Smooth muscle cell (in vitro differentiated cells): ENCODE data around the gene CDHR5. TPM values are rescaled to one million over a fixed set of nuclear protein-coding genes. Genes with fewer than 3 reads are reported as not detected.

Experiments used
- DNase-seq: peaks from one replicate; lab custom pipeline; 2025; ENCODE audit not compliant: unreplicated experiment; lab: John Stamatoyannopoulos, UW
- H2AFZ ChIP-seq: fragments of 200-600 bp; sonication (generic); 2 replicates; pipeline ENCODE4 v1.6.0; 2016; ENCODE audit warnings: antibody characterized with exemption, low read depth, mild to moderate bottlenecking
- H3F3A ChIP-seq: fragments of 200-600 bp; sonication (generic); 2 replicates; pipeline ENCODE4 v1.6.0; 2017; ENCODE audit warnings: antibody characterized with exemption, low read depth
- H3K27ac ChIP-seq: fragments of 200-600 bp; sonication (generic); 2 replicates; pipeline ENCODE4 v1.5.1; 2016; ENCODE audit warnings: low read depth, mild to moderate bottlenecking
- H3K27me3 ChIP-seq: fragments of 200-600 bp; sonication (generic); 2 replicates; pipeline ENCODE4 v1.6.1; 2016; ENCODE audit warnings: low read depth, mild to moderate bottlenecking
- H3K36me3 ChIP-seq: fragments of 200-600 bp; sonication (generic); 2 replicates; pipeline ENCODE4 v1.5.1; 2016; ENCODE audit warnings: low read depth
- H3K4me1 ChIP-seq: fragments of 200-600 bp; sonication (generic); 2 replicates; pipeline ENCODE4 v1.5.1; 2016; ENCODE audit warnings: low read depth
- H3K4me2 ChIP-seq: fragments of 200-600 bp; sonication (generic); 2 replicates; pipeline ENCODE4 v1.6.0; 2016; ENCODE audit warnings: mild to moderate bottlenecking
- H3K4me3 ChIP-seq: fragments of 200-600 bp; sonication (generic); 2 replicates; pipeline ENCODE4 v1.5.1; 2016; ENCODE audit warnings: mild to moderate bottlenecking
- H3K79me2 ChIP-seq: fragments of 200-600 bp; sonication (generic); 2 replicates; pipeline ENCODE4 v1.6.0; 2016; ENCODE audit warnings: low read depth, mild to moderate bottlenecking
- H3K9ac ChIP-seq: fragments of 200-600 bp; sonication (generic); 2 replicates; pipeline ENCODE4 v1.6.0; 2016; ENCODE audit warnings: low read depth
- H3K9me3 ChIP-seq: fragments of 200-600 bp; sonication (generic); replicated peaks from 2 replicates; pipeline ENCODE4 v1.5.1; 2016; ENCODE audit warnings: low read depth
- H4K20me1 ChIP-seq: fragments of 200-600 bp; sonication (generic); 2 replicates; pipeline ENCODE4 v1.6.0; 2016; ENCODE audit warnings: low read depth
- CTCF ChIP-seq: fragments of 200-600 bp; sonication (generic); IDR thresholded peaks from 2 replicates; pipeline ENCODE4 v1.5.1; 2017; ENCODE audit warnings: borderline replicate concordance, mild to moderate bottlenecking, antibody characterized with exemption; ENCODE audit not compliant: insufficient read depth, poor library complexity, severe bottlenecking
- WGBS: methylation state at CpG from one replicate; pipeline ENCODE4 v1.1.7; 2016; ENCODE audit warnings: low lambda C conversion rate; 5-methylcytosine and 5-hydroxymethylcytosine counted together
- polyA plus RNA-seq: library from polyadenylated mRNA; unstranded; fragments of >200 nt; fragmentation: Nextera tagmentation; extraction: Ambion mirVana; gene quantifications from 2 replicates; pipeline ENCODE4 v1.2.1, GENCODE V29; 2016
- total RNA-seq: library from RNA; depleted of rRNA; stranded (reverse); fragments of >200 nt; gene quantifications from 2 replicates; pipeline ENCODE4 v1.2.3, GENCODE V29; 2014

Gene CDHR5
- total and polyA plus RNA-seq, 2 experiments from 2014 or later: not detected

GRCh38 chr11:660681-661444 is 36.1 kb upstream of the CDHR5 start:
- Histone ChIP-seq H3K36me3 (no peaks in the 10 kb centered on the region), H3K9ac (no peak overlapping the region), H2AFZ (no peak overlapping the region), H3K79me2 (no peaks in the 10 kb centered on the region), H3K27me3 (no peaks in the 10 kb centered on the region), H3F3A (no peaks in the 10 kb centered on the region), H3K4me1 (no peaks in the 10 kb centered on the region), H3K4me3 (no peak overlapping the region), H3K27ac (no peak overlapping the region), H3K4me2 (no peak overlapping the region), H4K20me1 (peaks cover 56% of the 10 kb centered on the region), H3K9me3 (no peaks in the 10 kb centered on the region)
- 91% methylated on average over 19 of the region's 19 CpGs for WGBS
- no peak for TF ChIP-seq CTCF
- DNase-seq: no peak

GRCh38 chr11:660281-660680 is 35.5 kb upstream of the CDHR5 start:
- H3K4me1 ChIP-seq: no peaks in the 10 kb centered on the region
- peaks cover 52% of the 10 kb centered on the region for H4K20me1 ChIP-seq
- H3K4me3 ChIP-seq: no peak overlapping the region
- no peaks in the 10 kb centered on the region for H3K79me2 ChIP-seq
- H3K36me3 ChIP-seq: no peaks in the 10 kb centered on the region
- no peak for DNase-seq
- no peaks in the 10 kb centered on the region for H3K27me3 ChIP-seq
- H2AFZ ChIP-seq: no peak overlapping the region
- 95% methylated on average over 16 of the region's 19 CpGs for WGBS
- no peak for TF ChIP-seq CTCF
- H3K9ac ChIP-seq: no peak overlapping the region
- H3K9me3 ChIP-seq: no peaks in the 10 kb centered on the region
- H3F3A ChIP-seq: no peaks in the 10 kb centered on the region
- no peak overlapping the region for H3K4me2 ChIP-seq
- no peak overlapping the region for H3K27ac ChIP-seq

GRCh38 chr11:659532-660085 is 34.9 kb upstream of the CDHR5 start:
- no peaks in the 10 kb centered on the region for H3K79me2 ChIP-seq
- no peak for DNase-seq
- H3K36me3 ChIP-seq: no peaks in the 10 kb centered on the region
- H3K4me3 ChIP-seq: no peak overlapping the region
- H4K20me1 ChIP-seq: peaks cover 54% of the 10 kb centered on the region
- no peaks in the 10 kb centered on the region for H3K9me3 ChIP-seq
- no peak overlapping the region for H2AFZ ChIP-seq
- no peaks in the 10 kb centered on the region for H3F3A ChIP-seq
- no peak overlapping the region for H3K9ac ChIP-seq
- TF ChIP-seq CTCF: no peak
- no peak overlapping the region for H3K4me2 ChIP-seq
- H3K27ac ChIP-seq: no peak overlapping the region
- H3K4me1 ChIP-seq: no peaks in the 10 kb centered on the region
- no peaks in the 10 kb centered on the region for H3K27me3 ChIP-seq
- WGBS: 96% methylated on average over 16 of the region's 16 CpGs
